HepG2 (cell line): ENCODE measurements around the gene TRIM6. TPM values are rescaled to one million over a fixed set of nuclear protein-coding genes. Genes with fewer than 3 reads are reported as not detected.

Experiments
- ATAC-seq: fragments of 200-7000 bp; cut with Tn5 transposase; 3 replicates; pipeline ENCODE4 v1.9.1; 2020; ENCODE audit warnings: mild to moderate bottlenecking, moderate library complexity
- BruUV-seq: library from RNA; stranded (reverse); fragments of 400-500 nt; replicated peaks from 2 replicates; lab custom pipeline; 2021; lab: Mats Ljungman, UMichigan
- CTCF ChIA-PET: fragments of 300-600 bp; formaldehyde crosslinking; extraction: SDS; loops from one replicate; lab custom pipeline; 2021; ENCODE audit warnings: low total read pairs, inconsistent platforms, low intra/inter-chr PET ratio; lab: Yijun Ruan, JAX
- POLR2A ChIA-PET: fragments of 350-600 bp; sonication (Branson Sonifier 250); formaldehyde crosslinking; loops from one replicate; lab custom pipeline; 2020; ENCODE audit warnings: antibody characterized with exemption, inconsistent platforms; lab: Yijun Ruan, JAX
- DNase-seq: peaks from one replicate; pipeline ENCODE4 v3.0.0-alpha.2; 2015; ENCODE audit warnings: low spot score
- FAIRE-seq: peaks from 3 replicates; lab custom pipeline; 2011; peaks lifted over from hg19 to GRCh38; lab: Jason Lieb, UNC
- H2AFZ ChIP-seq: one replicate; pipeline ENCODE4 v1.6.1; 2011; ENCODE audit warnings: low read length, inconsistent platforms
- H3K27ac ChIP-seq: fragments of 300-600 bp; 3 replicates; pipeline ENCODE4 v1.8.0; 2011; ENCODE audit warnings: mixed run types, mild to moderate bottlenecking, mixed read lengths, low read length, inconsistent platforms; ENCODE audit not compliant: insufficient read depth; ENCODE audit errors: extremely low read length
- H3K27me3 ChIP-seq, 2 experiments: fragments of 200-600 bp in 1 of 2; 2 replicates in 1 of 2; 3 replicates in 1 of 2; pipeline versions ENCODE4 v1.6.0 to v1.8.0; 2011; ENCODE audit warnings: low read length in 2 of 2, mild to moderate bottlenecking in 2 of 2, moderate library complexity in 2 of 2, inconsistent platforms in 1 of 2; ENCODE audit not compliant: insufficient read depth in 2 of 2, control insufficient read depth in 1 of 2
- H3K36me3 ChIP-seq, 2 experiments: fragments of 200-600 bp in 1 of 2; replicated peaks in 1 of 2; 2 replicates in 1 of 2; 3 replicates in 1 of 2; pipeline versions ENCODE4 v1.5.1 to v1.8.0; 2011; ENCODE audit warnings: low read length in 2 of 2, inconsistent platforms in 1 of 2; ENCODE audit not compliant: insufficient read depth in 2 of 2, control insufficient read depth in 1 of 2
- H3K4me1 ChIP-seq: 2 replicates; pipeline ENCODE4 v1.5.1; 2012; ENCODE audit warnings: low read length, inconsistent platforms; ENCODE audit not compliant: insufficient read depth
- H3K4me2 ChIP-seq: 2 replicates; pipeline ENCODE4 v1.6.0; 2011; ENCODE audit warnings: low read depth, low read length, inconsistent platforms
- H3K4me3 ChIP-seq, 3 experiments: fragments of 200-600 bp in 1 of 3; sonication (generic), shearing (Covaris generic) in 1 of 3; replicated peaks in 1 of 3; 2 replicates each; pipeline ENCODE4 v1.5.1; 2011 to 2016; ENCODE audit warnings: low read length in 3 of 3, inconsistent platforms in 2 of 3, low read depth in 2 of 3, mild to moderate bottlenecking in 2 of 3, control low read depth in 1 of 3, mixed read lengths in 1 of 3; ENCODE audit not compliant: insufficient read depth in 1 of 3
- H3K79me2 ChIP-seq: one replicate; pipeline ENCODE4 v1.6.1; 2011; ENCODE audit warnings: low read length, inconsistent platforms; ENCODE audit not compliant: insufficient read depth
- H3K9ac ChIP-seq: 2 replicates; pipeline ENCODE4 v1.6.0; 2011; ENCODE audit warnings: mild to moderate bottlenecking, low read depth, low read length, inconsistent platforms; ENCODE audit not compliant: insufficient read depth
- H3K9me3 ChIP-seq: 2 replicates; pipeline ENCODE4 v1.5.1; 2012; ENCODE audit warnings: mild to moderate bottlenecking, low read length
- H4K20me1 ChIP-seq: 2 replicates; pipeline ENCODE4 v1.6.0; 2011; ENCODE audit warnings: inconsistent platforms, mild to moderate bottlenecking, low read length, moderate library complexity; ENCODE audit not compliant: insufficient read depth
- ARID2 ChIP-seq: sonication (generic); formaldehyde crosslinking; IDR thresholded peaks from 2 replicates; pipeline ENCODE4 v1.8.1; 2022; ENCODE audit warnings: mild to moderate bottlenecking, missing genetic modification reagents, borderline replicate concordance
- ARNT2 ChIP-seq: sonication (generic); formaldehyde crosslinking; IDR thresholded peaks from 2 replicates; pipeline ENCODE4 v1.8.0; 2022; ENCODE audit warnings: mild to moderate bottlenecking, low read depth, missing genetic modification reagents, moderate library complexity
- ATF1 ChIP-seq: IDR thresholded peaks from 2 replicates; pipeline ENCODE4 v1.6.1; 2016; ENCODE audit warnings: mild to moderate bottlenecking, control low read depth
- CBX5 ChIP-seq: sonication (generic); formaldehyde crosslinking; IDR thresholded peaks from 2 replicates; pipeline ENCODE4 v1.4.0; 2020; ENCODE audit warnings: missing genetic modification reagents, borderline replicate concordance
- FOXO4 ChIP-seq: sonication (generic); formaldehyde crosslinking; conservative IDR thresholded peaks from 2 replicates; pipeline ENCODE4 v1.8.1; 2023; ENCODE audit warnings: missing genetic modification reagents
- NCOR1 ChIP-seq: fragments of 200-600 bp; sonication (generic); IDR thresholded peaks from 2 replicates; pipeline ENCODE4 v1.7.0; 2017; ENCODE audit warnings: antibody characterized with exemption, low read length, borderline replicate concordance
- PHF8 ChIP-seq: sonication (generic); formaldehyde crosslinking; IDR thresholded peaks from 2 replicates; pipeline ENCODE4 v1.5.0; 2020; ENCODE audit warnings: missing genetic modification reagents
- RBM22 ChIP-seq: fragments of 200-400 bp; formaldehyde crosslinking; optimal IDR thresholded peaks from 2 replicates; pipeline ENCODE3; 2017; ENCODE audit warnings: mild to moderate bottlenecking, low read length, moderate library complexity
- SSRP1 ChIP-seq: IDR thresholded peaks from 2 replicates; pipeline ENCODE4 v1.6.1; 2016; ENCODE audit warnings: control low read depth
- TOPORS ChIP-seq: sonication (generic); formaldehyde crosslinking; IDR thresholded peaks from 2 replicates; pipeline ENCODE4 v1.8.0; 2023; ENCODE audit warnings: mild to moderate bottlenecking, missing genetic modification reagents
- ZGPAT ChIP-seq: IDR thresholded peaks from 2 replicates; pipeline ENCODE4 v1.6.1; 2016; ENCODE audit warnings: mild to moderate bottlenecking
- ZNF639 ChIP-seq: conservative IDR thresholded peaks from 2 replicates; pipeline ENCODE4 v1.6.1; 2018; ENCODE audit warnings: missing genetic modification reagents
- ZNF7 ChIP-seq: IDR thresholded peaks from 2 replicates; pipeline ENCODE4 v1.6.1; 2016; ENCODE audit warnings: missing biosample characterization, missing genetic modification reagents
- ZNF740 ChIP-seq: sonication (generic); formaldehyde crosslinking; IDR thresholded peaks from 2 replicates; pipeline ENCODE4 v1.4.0; 2020; ENCODE audit warnings: missing genetic modification reagents
- ZNF839 ChIP-seq: sonication (generic); formaldehyde crosslinking; IDR thresholded peaks from 2 replicates; pipeline ENCODE4 v1.4.0; 2020; ENCODE audit warnings: missing genetic modification reagents, mild to moderate bottlenecking, borderline replicate concordance
- ZSCAN9 ChIP-seq: IDR thresholded peaks from 2 replicates; pipeline ENCODE4 v1.6.1; 2016; ENCODE audit warnings: borderline replicate concordance
- WGBS: methylation state at CpG from one replicate; pipeline ENCODE4 v1.1.6; 2017; ENCODE audit warnings: low lambda C conversion rate; 5-methylcytosine and 5-hydroxymethylcytosine counted together
- in situ Hi-C: cut with HindIII; loops from 2 replicates; pipeline ENCODE4 v1.10.0; 2017; ENCODE audit warnings: low pct_unique_long_range_greater_than_20kb; ENCODE audit not compliant: extremely low pct_ligation_motif_present
- intact Hi-C: fragments of 100-400 bp; cut with micrococcal nuclease; formaldehyde crosslinking; loops from one replicate; pipeline ENCODE4 v1.10.0; 2022; ENCODE audit not compliant: unreplicated experiment
- polyA plus RNA-seq, 8 experiments: library from polyadenylated mRNA; depleted of rRNA in 3 of 8; stranded (reverse) in 7 of 8; unstranded in 1 of 8; fragments of >200 nt; fragmentation: Illumina TruSeq in 4 of 8; extraction: Trizol in 4 of 8; gene quantifications; 2 replicates each; pipeline versions ENCODE4 v1.2.1 to v1.2.3, GENCODE V29; 2011 to 2016; ENCODE audit warnings: low read depth in 4 of 8, missing spikeins in 1 of 8, mixed read lengths in 1 of 8; ENCODE audit not compliant: insufficient read depth in 1 of 8
- total RNA-seq, 5 experiments: library from RNA; depleted of rRNA; stranded (reverse); fragments of >200 nt; fragmentation: Illumina TruSeq; extraction: Trizol; gene quantifications; 2 replicates each; pipeline ENCODE4 v1.2.3, GENCODE V29; 2016; ENCODE audit warnings: low read depth in 1 of 5

TRIM6 gene
- total and polyA plus RNA-seq, 2 of the 13 experiments (the other 11 are each of a cell fraction or from before 2014, with no cell fraction given) = not detected

GRCh38 chr11:5625281-5625680, 28.8 kb downstream of the TRIM6 start:
- Histone ChIP-seq H3K79me2 (no peaks in the 10 kb centered on the region), H3K36me3 (no peaks in the 10 kb centered on the region), H2AFZ (no peak overlapping the region), H3K27ac (no peak overlapping the region), H3K4me3 (no peak overlapping the region), H3K9ac (no peak overlapping the region), H3K4me1 (peaks cover 14% of the 10 kb centered on the region), H3K4me2 (peak overlapping the region; percentile 48; the same call in 1 of the 2 replicates), H3K9me3 (no peaks in the 10 kb centered on the region), H4K20me1 (no peaks in the 10 kb centered on the region), H3K27me3 (0 out of 5 replicates have a peak, but pooled peaks cover 0 to 5% of the 10 kb centered on the region in 2 experiments)
- no TSS peak for BruUV-seq
- FAIRE-seq (no peak), ATAC-seq (no peak), DNase-seq (no peak)
- in situ Hi-C loops (no loop called here), intact Hi-C loops (no loop called here)
- CTCF ChIA-PET = no interaction called here
- no peak for TF ChIP-seq FOXO4 (CRISPR knock-in tag)
- no peak for TF ChIP-seq ARID2 (CRISPR knock-in tag)
- POLR2A ChIA-PET = no interaction called here
- 43% methylated on average over 4 of the region's 4 CpGs for WGBS

GRCh38 chr11:5626196-5626595, 29.8 kb downstream of the TRIM6 start:
- H4K20me1 ChIP-seq = no peaks in the 10 kb centered on the region
- no peak overlapping the region for H3K9ac ChIP-seq
- H3K9me3 ChIP-seq = no peaks in the 10 kb centered on the region
- 28% methylated on average over 5 of the region's 5 CpGs for WGBS
- POLR2A ChIA-PET = no interaction called here
- no peak overlapping the region for H3K27ac ChIP-seq
- H2AFZ ChIP-seq = no peak overlapping the region
- intact Hi-C loops = no loop called here
- H3K4me1 ChIP-seq = peaks cover 8% of the 10 kb centered on the region
- no peaks in the 10 kb centered on the region for H3K36me3 ChIP-seq
- DNase-seq = no peak
- 0 out of 5 replicates have a peak, but pooled peaks cover 0 to 5% of the 10 kb centered on the region in 2 experiments for H3K27me3 ChIP-seq
- TF ChIP-seq ZNF639 (CRISPR knock-in tag) (no peak), ZNF7 (CRISPR knock-in tag) (no peak), ATF1 (CRISPR knock-in tag) (no peak), ZNF740 (no peak), PHF8 (CRISPR knock-in tag) (no peak), ZGPAT (CRISPR knock-in tag) (no peak), ARNT2 (CRISPR knock-in tag) (no peak), CBX5 (no peak), SSRP1 (CRISPR knock-in tag) (no peak), TOPORS (CRISPR knock-in tag) (no peak), ZNF839 (CRISPR knock-in tag) (no peak), NCOR1 (no peak), RBM22 (no peak), ZSCAN9 (CRISPR knock-in tag) (no peak)
- H3K4me2 ChIP-seq = no peak overlapping the region
- FAIRE-seq = no peak
- H3K79me2 ChIP-seq = no peaks in the 10 kb centered on the region
- ATAC-seq = no peak
- CTCF ChIA-PET = no interaction called here
- in situ Hi-C loops = no loop called here
- no peak overlapping the region for H3K4me3 ChIP-seq
- no TSS peak for BruUV-seq
